ENCODE measurements around the gene ZPR1. TPM values are rescaled to one million over a fixed set of nuclear protein-coding genes. Genes with fewer than 3 reads are reported as not detected.

ZPR1 gene
- total and polyA plus RNA-seq, 10 donors = 16.2 to 47.6 (median 23.4) TPM

- H3K4me1 ChIP-seq = no peaks in the 10 kb centered on the region
- no peaks in the 10 kb centered on the region for H3K36me3 ChIP-seq
- 69 to 85% (median 79%) methylated on average over 6 of the region's 6 CpGs for WGBS, 5 donors
- H3K4me3 ChIP-seq = no peak overlapping the region
- no peak overlapping the region for H3K27ac ChIP-seq
- TF ChIP-seq CTCF (IDR thresholded peaks at IDR 0.05 in 8 of 11, conservative IDR thresholded peaks at IDR 0.05 in 3 of 11) (no peak), POLR2A (IDR thresholded peaks at IDR 0.05) (no peak), POLR2AphosphoS5 (IDR thresholded peaks at IDR 0.05) (no peak)
- H3K9me3 ChIP-seq = no peaks in the 10 kb centered on the region
- intact Hi-C loops (cut with DNase I; ENCODE audit: low total_unique reads) = no loop called here
- H3K27me3 ChIP-seq (replicated peaks in 1 of 7) = no peaks in the 10 kb centered on the region
- DNase-seq = no peak
Measured at GRCh38 chr11:116814502-116814901, 26.7 kb upstream of the ZPR1 start.

GRCh38 chr11:116813781-116814471 is 26.1 kb upstream of the ZPR1 start:
- Histone ChIP-seq H3K36me3 (no peaks in the 10 kb centered on the region), H3K27me3 (replicated peaks in 1 of 7) (no peaks in the 10 kb centered on the region), H3K9me3 (no peaks in the 10 kb centered on the region), H3K4me3 (no peak overlapping the region), H3K27ac (no peak overlapping the region), H3K4me1 (no peaks in the 10 kb centered on the region)
- TF ChIP-seq POLR2AphosphoS5 (IDR thresholded peaks at IDR 0.05) = no peak
- TF ChIP-seq CTCF (IDR thresholded peaks at IDR 0.05 in 8 of 11, conservative IDR thresholded peaks at IDR 0.05 in 3 of 11) = no peak
- TF ChIP-seq POLR2A (IDR thresholded peaks at IDR 0.05) = no peak
- intact Hi-C loops (cut with DNase I; ENCODE audit: low total_unique reads) = no loop called here
- 54 to 96% (median 66%) methylated on average over 4 to 5 of the region's 5 CpGs for WGBS, 5 donors
- DNase-seq = no peak

GRCh38 chr11:116813170-116813569 is 25.3 kb upstream of the ZPR1 start:
- H3K36me3 ChIP-seq = no peaks in the 10 kb centered on the region
- no peak overlapping the region for H3K27ac ChIP-seq
- H3K27me3 ChIP-seq (replicated peaks in 1 of 7) = no peaks in the 10 kb centered on the region
- intact Hi-C loops (cut with DNase I; ENCODE audit: low total_unique reads) = no loop called here
- H3K4me3 ChIP-seq = no peak overlapping the region
- no peaks in the 10 kb centered on the region for H3K9me3 ChIP-seq
- DNase-seq = no peak
- WGBS, 5 donors = 86 to 100% (median 96%) methylated on average over 1 of the region's 1 CpG
- H3K4me1 ChIP-seq = no peaks in the 10 kb centered on the region
- TF ChIP-seq POLR2A (IDR thresholded peaks at IDR 0.05) (no peak), CTCF (IDR thresholded peaks at IDR 0.05 in 8 of 11, conservative IDR thresholded peaks at IDR 0.05 in 3 of 11) (no peak), POLR2AphosphoS5 (IDR thresholded peaks at IDR 0.05) (no peak)

GRCh38 chr11:116812109-116812508 is 24.3 kb upstream of the ZPR1 start:
- Histone ChIP-seq H3K27me3 (replicated peaks in 1 of 7) (no peaks in the 10 kb centered on the region), H3K9me3 (no peaks in the 10 kb centered on the region), H3K4me3 (no peak overlapping the region), H3K27ac (no peak overlapping the region), H3K36me3 (no peaks in the 10 kb centered on the region), H3K4me1 (no peaks in the 10 kb centered on the region)
- no peak for DNase-seq
- whole genome bisulfite sequencing, 5 donors = 84 to 97% (median 94%) methylated on average over 4 of the region's 4 CpGs
- no peak for TF ChIP-seq POLR2A (IDR thresholded peaks at IDR 0.05)
- no peak for TF ChIP-seq CTCF (IDR thresholded peaks at IDR 0.05 in 8 of 11, conservative IDR thresholded peaks at IDR 0.05 in 3 of 11)
- TF ChIP-seq POLR2AphosphoS5 (IDR thresholded peaks at IDR 0.05) = no peak
- intact Hi-C loops (cut with DNase I; ENCODE audit: low total_unique reads) = no loop called here

Measured in spleen (tissue), 11 donors.